ENCODE measurements around the gene CCDC194.

Gene CCDC194

DNA sequence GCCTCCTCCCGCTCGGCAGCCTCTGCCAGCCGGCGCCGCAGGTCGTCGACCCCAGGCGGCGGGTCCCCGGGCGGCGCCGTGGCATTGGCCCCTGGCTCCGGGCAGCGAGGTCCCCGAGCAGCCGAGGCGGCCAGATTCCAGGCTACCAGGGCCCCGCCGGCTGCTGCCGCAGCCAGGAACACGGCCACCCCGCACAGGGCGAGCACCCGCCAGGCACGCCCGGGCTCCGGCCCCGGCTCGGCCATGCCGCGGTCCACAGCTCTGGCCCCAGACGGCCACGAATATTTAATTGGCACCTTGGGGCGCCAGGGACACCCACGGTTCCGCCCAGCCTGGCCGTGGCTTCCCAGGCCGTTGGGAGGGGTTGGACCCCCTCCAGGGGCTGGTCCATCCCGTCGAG is at the start of gene CCDC194:
Gene CCDC194, minus strand, starts transcription at position 283 of the 400 bp plus-strand sequence. Its CDS starts 38 bp downstream, at position 245.
- no peak for DNase-seq

- peak in 1 of 2 experiments; percentile 52 for DNase-seq
Observed at GRCh38 chr19:17441241-17442021, 47.4 kb upstream of the CCDC194 start.

DNA sequence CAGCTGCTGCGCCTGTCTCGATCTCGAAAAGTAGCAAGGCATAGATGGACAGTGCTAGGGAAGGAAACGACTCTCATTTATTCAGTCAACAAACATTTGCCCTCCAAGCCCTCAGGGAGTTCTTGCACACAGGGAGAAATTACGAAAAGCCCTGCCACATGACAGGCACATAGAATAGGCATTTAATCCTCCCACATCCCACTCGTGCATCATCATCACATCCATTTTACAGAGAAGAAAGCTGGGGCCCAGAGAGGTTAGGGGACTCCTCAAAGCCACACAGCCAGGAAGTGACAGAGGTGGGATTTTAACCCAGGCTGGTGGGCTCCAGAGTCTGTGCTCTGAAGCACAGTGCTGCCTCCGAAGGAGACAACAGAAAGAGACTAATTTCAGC is 42.9 kb upstream of the CCDC194 start:
- DNase-seq, result no peak

- DNase-seq, result no peak
Observed at GRCh38 chr19:17436094-17436873, 42.3 kb upstream of the CCDC194 start.

DNA sequence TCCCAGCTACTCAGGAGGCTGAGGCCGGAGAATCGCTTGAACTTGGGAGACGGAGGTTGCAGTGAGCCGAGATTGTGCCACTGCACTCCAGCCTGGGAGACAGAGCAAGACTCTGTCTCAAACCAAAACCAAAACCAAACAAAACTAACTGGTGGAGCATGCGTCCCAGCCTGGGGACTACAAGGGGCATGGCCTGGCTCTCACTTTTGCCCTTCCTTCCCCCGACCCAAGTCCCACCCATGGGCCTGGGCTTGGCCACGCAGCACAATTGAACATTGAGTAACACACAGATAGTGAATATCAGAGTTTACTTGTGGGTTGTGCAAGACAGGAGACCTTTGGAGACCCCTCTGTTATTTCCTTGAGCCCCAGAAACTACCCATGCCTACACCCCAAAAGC is 41.2 kb upstream of the CCDC194 start:
- no peak for DNase-seq

GRCh38 chr19:17431417-17431816 is 37.4 kb upstream of the CCDC194 start:
- no peak for DNase-seq

- DNase-seq, result no peak
Observed at GRCh38 chr19:17429641-17430113, 35.7 kb upstream of the CCDC194 start.

DNA sequence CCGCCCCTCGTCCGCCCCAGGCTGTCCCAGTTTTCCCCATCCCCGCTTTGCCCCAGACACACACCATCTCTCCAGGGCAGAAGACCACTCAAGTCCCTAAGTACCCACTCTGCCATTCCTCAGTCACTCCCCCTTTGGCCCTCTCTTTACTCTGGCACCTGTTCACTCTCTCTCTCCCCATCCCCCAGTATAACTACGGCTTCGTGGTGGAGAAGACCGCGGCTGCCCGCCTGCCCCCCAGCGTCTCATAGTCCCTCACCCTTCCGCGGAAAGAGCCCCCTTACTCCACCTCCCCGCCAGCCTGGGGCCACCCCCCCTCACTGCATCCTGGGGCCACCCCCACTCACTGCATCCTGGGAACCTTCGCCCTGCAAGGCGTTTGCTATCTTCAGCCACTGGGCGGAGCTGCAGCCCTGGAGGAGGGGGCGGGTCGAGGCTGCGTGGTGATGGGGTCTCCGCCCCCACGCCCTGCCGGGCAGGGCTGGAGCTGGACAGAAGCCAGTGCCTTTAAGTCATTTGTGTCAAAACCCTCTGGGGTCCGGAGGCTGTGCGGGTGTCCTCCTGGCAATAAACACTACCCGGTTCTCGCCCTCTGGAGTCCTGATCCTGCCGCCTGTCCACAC is 30.9 kb upstream of the CCDC194 start:
- no peak for DNase-seq

DNA sequence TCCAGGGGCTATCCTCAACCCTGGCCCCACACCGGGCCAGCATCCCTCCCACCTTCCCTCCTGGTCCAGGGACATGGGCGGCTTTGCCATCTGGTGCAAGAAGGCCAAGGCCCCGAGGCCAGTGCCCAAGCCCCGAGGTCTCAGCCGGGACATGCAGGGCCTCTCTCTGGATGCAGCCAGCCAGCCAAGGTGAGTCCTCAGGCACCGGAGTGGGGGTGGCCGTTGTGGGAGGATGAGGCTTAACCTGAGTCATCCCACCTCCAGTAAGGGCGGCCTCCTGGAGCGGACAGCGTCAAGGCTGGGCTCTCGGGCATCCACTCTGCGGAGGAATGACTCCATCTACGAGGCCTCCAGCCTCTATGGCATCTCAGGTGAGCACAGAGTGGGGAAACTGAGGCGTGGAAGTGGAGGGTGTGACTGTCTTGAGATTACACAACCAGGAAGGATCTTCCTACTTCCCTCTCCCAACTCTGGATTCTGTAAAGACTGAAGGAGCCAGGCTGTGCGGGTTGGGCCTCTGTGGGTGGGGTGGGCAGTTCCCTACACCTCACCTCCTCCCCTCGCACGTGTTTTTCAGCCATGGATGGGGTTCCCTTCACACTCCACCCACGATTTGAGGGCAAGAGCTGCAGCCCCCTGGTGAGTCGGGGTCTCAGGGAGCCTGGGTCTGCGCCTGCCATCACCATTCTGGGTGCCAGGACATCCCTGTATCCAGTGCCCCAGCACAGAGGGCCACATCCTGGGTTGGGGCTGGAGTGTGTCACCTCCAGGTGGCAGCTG is 29.6 kb upstream of the CCDC194 start:
- no peak for DNase-seq

GRCh38 chr19:17421942-17422341 is 27.9 kb upstream of the CCDC194 start:
- DNase-seq, result no peak

DNA sequence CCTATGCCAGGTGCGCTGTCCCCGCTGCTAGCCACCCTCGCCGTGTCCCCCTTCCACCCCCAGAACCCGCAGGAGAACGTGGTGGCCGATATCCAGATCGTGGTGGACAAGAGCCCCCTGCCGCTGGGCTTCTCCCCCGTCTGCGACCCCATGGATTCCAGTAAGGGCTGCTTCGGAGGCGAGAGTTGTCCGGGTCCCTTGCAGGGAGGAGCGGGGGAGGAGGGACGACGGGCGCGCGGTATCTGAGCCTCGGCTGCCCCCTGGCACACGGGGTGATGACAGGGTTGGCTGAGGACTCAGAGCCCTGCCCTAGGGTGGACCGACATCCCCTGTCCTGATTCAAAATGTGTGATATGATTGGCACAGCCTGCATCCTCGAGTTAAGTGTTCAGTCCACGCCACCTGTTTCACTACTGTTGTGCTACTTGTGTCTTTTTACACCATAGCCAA is 26.5 kb upstream of the CCDC194 start:
- DNase-seq, result peak in 1 of 2 experiments; percentile 36

- DNase-seq, result peak; percentile 98 to 100
Observed at GRCh38 chr19:17419621-17420474, 25.9 kb upstream of the CCDC194 start, which contains the start of gene MVB12A. MVB12A (plus strand) TSS chr19:17420047; CDS start chr19:17420136, 89 bp downstream.

- no peak for DNase-seq
Observed at GRCh38 chr19:17419154-17419620, 25.2 kb upstream of the CCDC194 start.

DNA sequence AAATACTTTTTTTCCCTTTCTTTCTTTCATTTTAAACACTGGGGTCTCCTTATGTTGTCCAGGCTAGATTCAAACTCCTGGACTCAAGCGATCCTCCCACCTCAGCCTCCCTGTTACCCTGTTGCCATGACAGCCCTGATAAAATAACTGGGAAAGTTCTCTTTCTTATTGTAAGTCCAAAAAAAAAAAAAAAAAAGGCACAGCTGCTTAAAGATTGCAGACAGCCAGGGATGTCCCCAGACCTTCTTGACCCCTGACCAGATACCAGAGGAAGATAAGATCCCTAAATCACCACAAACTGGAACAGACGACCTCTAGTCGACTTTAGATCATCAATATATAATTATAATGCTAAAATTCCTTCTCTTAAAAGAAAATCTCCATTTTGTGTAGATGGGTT is 24.7 kb upstream of the CCDC194 start:
- no peak for DNase-seq

DNA sequence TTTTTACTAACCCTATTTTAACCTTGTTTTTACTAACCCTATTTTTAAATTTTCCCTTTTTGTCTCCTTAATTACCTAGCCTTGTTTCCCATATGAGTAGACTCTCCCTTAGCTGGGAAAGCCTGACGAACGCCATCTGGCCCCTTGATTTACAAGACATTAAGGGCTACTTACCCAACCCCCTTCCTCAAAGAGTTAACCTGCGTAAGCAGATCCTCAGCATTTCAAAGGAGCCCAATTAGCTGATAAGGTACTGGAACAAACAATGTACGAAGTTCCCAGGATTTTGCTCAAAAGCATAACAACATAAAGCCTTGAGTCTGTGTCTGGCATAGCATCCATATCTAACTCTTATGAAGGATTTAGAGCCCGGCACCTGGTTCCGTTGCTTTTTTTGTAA is 21.1 kb upstream of the CCDC194 start:
- no peak for DNase-seq

- no peak for DNase-seq
Observed at GRCh38 chr19:17414097-17414496, 20.1 kb upstream of the CCDC194 start.

- no peak for DNase-seq
Observed at GRCh38 chr19:17411801-17412200, 17.8 kb upstream of the CCDC194 start.

DNA sequence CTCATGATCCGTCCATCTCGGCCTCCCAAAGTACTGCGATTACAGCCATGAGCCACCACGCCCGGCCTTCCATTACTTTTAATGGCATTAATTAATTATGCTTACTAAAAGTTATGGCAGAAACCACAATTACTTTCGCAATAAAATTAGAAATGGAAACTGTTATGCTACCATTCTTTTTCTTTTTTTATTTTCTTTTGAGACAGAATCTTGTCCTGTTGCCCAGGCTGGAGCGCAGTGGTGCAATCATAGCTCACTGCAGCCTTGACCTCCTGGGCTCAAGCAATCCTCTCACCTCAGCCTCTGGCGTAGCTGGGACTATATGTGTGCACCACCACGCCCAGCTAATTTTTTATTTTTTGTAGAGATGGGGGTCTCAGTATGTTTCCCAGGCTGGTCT is 16.0 kb upstream of the CCDC194 start:
- no peak for DNase-seq

- no peak for DNase-seq
Observed at GRCh38 chr19:17406887-17407196, 12.8 kb upstream of the CCDC194 start.

- DNase-seq, result no peak
Observed at GRCh38 chr19:17406046-17406886, 12.3 kb upstream of the CCDC194 start.
